HCT116 (cell line): ENCODE data around the gene C1QB. TPM values are rescaled to one million over a fixed set of nuclear protein-coding genes. Genes with fewer than 3 reads are reported as not detected.

ENCODE experiments used
- ATAC-seq: fragments of 200-7000 bp; cut with Tn5 transposase; 2 replicates; pipeline ENCODE4 v1.9.1; 2020; ENCODE audit warnings: mild to moderate bottlenecking, moderate library complexity
- BruUV-seq: library from RNA; stranded (reverse); fragments of 400-500 nt; replicated peaks from 2 replicates; lab custom pipeline; 2021; lab: Mats Ljungman, UMichigan
- CTCF ChIA-PET: fragments of 300-600 bp; sonication (Branson Sonifier 250); formaldehyde crosslinking; loops from one replicate; lab custom pipeline; 2021; ENCODE audit warnings: antibody characterized with exemption; lab: Charles Lee
- POLR2A ChIA-PET: fragments of 300-600, 350-600 bp; sonication (Branson Sonifier 250); formaldehyde crosslinking; loops from one replicate; lab custom pipeline; 2021; ENCODE audit warnings: antibody characterized with exemption; lab: Charles Lee
- RAD21 ChIA-PET, 2 experiments: fragments of 300-600 bp; sonication (Branson Sonifier 250); formaldehyde crosslinking; loops; one replicate each; lab custom pipeline; 2023; ENCODE audit warnings: low total read pairs in 2 of 2; ENCODE audit not compliant: uncharacterized antibody in 2 of 2, unreplicated experiment in 2 of 2, low non-redundant PET in 1 of 2; lab: Charles Lee
- DNase-seq: peaks from one replicate; pipeline ENCODE4 v3.0.0-alpha.2; 2010; ENCODE audit warnings: low read depth, low spot score
- H2AFZ ChIP-seq: fragments of 200-600 bp; shearing (Covaris generic), sonication (generic); 2 replicates; pipeline ENCODE4 v1.6.1; 2017; ENCODE audit warnings: low read depth, mixed run types, mixed read lengths, antibody characterized with exemption, low read length; ENCODE audit not compliant: poor library complexity, severe bottlenecking
- H3K27ac ChIP-seq: 2 replicates; pipeline ENCODE4 v1.5.1; 2012; ENCODE audit warnings: low read depth, low read length
- H3K27me3 ChIP-seq: fragments of 200-600 bp; sonication (generic); 2 replicates; pipeline ENCODE4 v1.6.1; 2016; ENCODE audit warnings: mixed run types, low read length, mixed read lengths; ENCODE audit not compliant: insufficient read depth
- H3K36me3 ChIP-seq, 2 experiments: fragments of 200-500 bp in 1 of 2; fragments of 200-600 bp in 1 of 2; sonication (Bioruptor generic) in 1 of 2; sonication (generic) in 1 of 2; 2 replicates each; pipeline versions ENCODE4 v1.5.1 to v1.6.1; 2014 to 2016; ENCODE audit warnings: low read length in 2 of 2, inconsistent platforms in 1 of 2, mixed read lengths in 1 of 2, mixed run types in 1 of 2; ENCODE audit not compliant: insufficient read depth in 2 of 2, control insufficient read depth in 1 of 2
- H3K4me1 ChIP-seq, 2 experiments: fragments of 200-600 bp in 1 of 2; sonication (generic) in 1 of 2; 2 replicates each; pipeline versions ENCODE4 v1.5.1 to v1.6.1; 2012 to 2017; ENCODE audit warnings: low read length in 2 of 2, inconsistent platforms in 1 of 2, mild to moderate bottlenecking in 1 of 2, mixed read lengths in 1 of 2, mixed run types in 1 of 2, moderate library complexity in 1 of 2; ENCODE audit not compliant: insufficient read depth in 2 of 2, control insufficient read depth in 1 of 2
- H3K4me2 ChIP-seq: fragments of 200-600 bp; sonication (generic); 2 replicates; pipeline ENCODE4 v1.6.1; 2017; ENCODE audit warnings: mixed run types, low read length, mixed read lengths
- H3K4me3 ChIP-seq, 2 experiments: fragments of 200-600 bp in 1 of 2; sonication (generic) in 1 of 2; replicated peaks in 1 of 2; 2 replicates each; pipeline ENCODE4 v1.5.1; 2011 to 2016; ENCODE audit warnings: low read length in 2 of 2, control low read depth in 1 of 2, low read depth in 1 of 2, mild to moderate bottlenecking in 1 of 2, mixed read lengths in 1 of 2, mixed run types in 1 of 2
- H3K79me2 ChIP-seq: fragments of 200-600 bp; sonication (generic); 2 replicates; pipeline ENCODE4 v1.6.1; 2017; ENCODE audit warnings: mild to moderate bottlenecking, mixed run types, low read length, moderate library complexity, mixed read lengths; ENCODE audit not compliant: insufficient read depth
- H3K9ac ChIP-seq: fragments of 200-600 bp; sonication (generic); 2 replicates; pipeline ENCODE4 v1.6.1; 2016; ENCODE audit warnings: low read length, mixed read lengths
- H3K9me2 ChIP-seq: fragments of 200-600 bp; sonication (generic), shearing (Covaris generic); 2 replicates; pipeline ENCODE4 v1.6.1; 2017; ENCODE audit warnings: mixed run types, mild to moderate bottlenecking, moderate library complexity; ENCODE audit not compliant: insufficient read depth
- H3K9me3 ChIP-seq, 2 experiments: fragments of 200-500 bp in 1 of 2; fragments of 200-600 bp in 1 of 2; sonication (Bioruptor generic) in 1 of 2; sonication (generic) in 1 of 2; 2 replicates each; pipeline ENCODE4 v1.6.1; 2014 to 2017; ENCODE audit warnings: low read length in 2 of 2, mixed read lengths in 2 of 2, inconsistent platforms in 1 of 2, low read depth in 1 of 2, mild to moderate bottlenecking in 1 of 2, mixed run types in 1 of 2, moderate library complexity in 1 of 2; ENCODE audit not compliant: control insufficient read depth in 1 of 2, insufficient read depth in 1 of 2
- H4K20me1 ChIP-seq: fragments of 200-600 bp; sonication (generic), shearing (Covaris generic); 2 replicates; pipeline ENCODE4 v1.6.1; 2017; ENCODE audit warnings: mixed run types, mild to moderate bottlenecking, moderate library complexity; ENCODE audit not compliant: insufficient read depth
- CTCF ChIP-seq, 3 experiments: fragments of 200-600 bp in 1 of 3; sonication (generic) in 1 of 3; IDR thresholded peaks in 2 of 3; conservative IDR thresholded peaks in 1 of 3; 2 replicates each; pipeline ENCODE4 v1.5.1; 2012 to 2017; ENCODE audit warnings: low read depth in 2 of 3, low read length in 2 of 3, antibody characterized with exemption in 1 of 3, borderline replicate concordance in 1 of 3, control low read depth in 1 of 3, mild to moderate bottlenecking in 1 of 3, mixed read lengths in 1 of 3, mixed run types in 1 of 3, moderate library complexity in 1 of 3; ENCODE audit not compliant: insufficient read depth in 1 of 3
- EGR1 ChIP-seq: IDR thresholded peaks from 2 replicates; pipeline ENCODE4 v1.6.1; 2012; ENCODE audit warnings: low read depth
- ELF1 ChIP-seq: IDR thresholded peaks from 2 replicates; pipeline ENCODE4 v1.6.1; 2012; ENCODE audit warnings: low read depth, borderline replicate concordance
- POLR2AphosphoS5 ChIP-seq: IDR thresholded peaks from 2 replicates; pipeline ENCODE4 v1.6.1; 2011; ENCODE audit warnings: mild to moderate bottlenecking, low read depth, low read length, moderate library complexity
- REST ChIP-seq: IDR thresholded peaks from 2 replicates; pipeline ENCODE4 v1.6.1; 2012; ENCODE audit warnings: low read depth
- SIN3A ChIP-seq: IDR thresholded peaks from 2 replicates; pipeline ENCODE4 v1.6.1; 2012; ENCODE audit warnings: low read depth
- SP1 ChIP-seq: IDR thresholded peaks from 2 replicates; pipeline ENCODE4 v1.6.1; 2012; ENCODE audit warnings: low read depth
- ZFX ChIP-seq: fragments of 450-650 bp; IDR thresholded peaks from 2 replicates; pipeline ENCODE4 v1.6.1; 2017
- ZNF274 ChIP-seq: fragments of 200-500 bp; sonication (Bioruptor generic); IDR thresholded peaks from 2 replicates; pipeline ENCODE4 v1.6.1; 2014; ENCODE audit warnings: mild to moderate bottlenecking, low read depth, low read length, inconsistent platforms
- intact Hi-C: fragments of 100-400 bp; cut with micrococcal nuclease; formaldehyde crosslinking; loops from 2 replicates; pipeline ENCODE4 v1.10.0; 2022
- total RNA-seq: library from RNA; stranded (reverse); gene quantifications from one replicate; pipeline ENCODE4 v1.2.1, GENCODE V29; 2021; ENCODE audit not compliant: unreplicated experiment

Gene C1QB
- total RNA-seq, 1 experiment from 2014 or later = 0.32 TPM

- H3K9ac ChIP-seq = no peak overlapping the region
- DNase-seq (no peak), ATAC-seq (no peak)
- no peaks in the 10 kb centered on the region for H3K36me3 ChIP-seq
- H3K27me3 ChIP-seq = peaks cover 21% of the 10 kb centered on the region; the same call in 1 of the 2 replicates
- no peaks in the 10 kb centered on the region for H3K79me2 ChIP-seq
- intact Hi-C loops = loop anchor here (10.0 kb wide), 1 partner anchor 105 kb away; no protein-coding TSS in a partner anchor
- no TSS peak for BruUV-seq
- no peaks in the 10 kb centered on the region for H3K9me3 ChIP-seq
- H3K4me3 ChIP-seq = no peak overlapping the region
- no peaks in the 10 kb centered on the region for H4K20me1 ChIP-seq
- no peak overlapping the region for H2AFZ ChIP-seq
- no peaks in the 10 kb centered on the region for H3K9me2 ChIP-seq
- CTCF ChIA-PET = no interaction called here
- no peak for TF ChIP-seq EGR1
- no peak for TF ChIP-seq SP1
- no peak for TF ChIP-seq ZFX
- no peak for TF ChIP-seq REST
- TF ChIP-seq CTCF (IDR thresholded peaks at IDR 0.05 in 2 of 3, conservative IDR thresholded peaks at IDR 0.05 in 1 of 3; ENCODE audit: borderline replicate concordance in 1 of 3, insufficient read depth in 1 of 3, low read depth in 2 of 3, low read length in 2 of 3) = no peak
- no peak for TF ChIP-seq ZNF274
- TF ChIP-seq ELF1 = no peak
- no peak for TF ChIP-seq SIN3A
- no peak for TF ChIP-seq POLR2AphosphoS5
- H3K4me2 ChIP-seq = no peak overlapping the region
- RAD21 ChIA-PET = no interaction called here
- POLR2A ChIA-PET = no interaction called here
- H3K4me1 ChIP-seq = no peaks in the 10 kb centered on the region
- no peak overlapping the region for H3K27ac ChIP-seq
Measured at GRCh38 chr1:22629886-22630285, 23.1 kb upstream of the C1QB start.
